ENCODE results near the gene TRAM1L1.

The TRAM1L1 gene

GRCh38 chr4:117084866-117085701, at the start of gene TRAM1L1:
TRAM1L1 (minus strand) TSS chr4:117085576; CDS start chr4:117085393, 183 bp downstream.
- peak; percentile 27 for DNase-seq

GRCh38 chr4:117134386-117134785, 49.0 kb upstream of the TRAM1L1 start:
- DNase-seq, result no peak

- DNase-seq, result no peak
Observed at GRCh38 chr4:117096886-117097285, 11.5 kb upstream of the TRAM1L1 start.

- DNase-seq, result no peak
Observed at GRCh38 chr4:117096462-117096861, 11.1 kb upstream of the TRAM1L1 start.

- DNase-seq, result no peak
Observed at GRCh38 chr4:117093571-117093970, 8.2 kb upstream of the TRAM1L1 start.

GRCh38 chr4:117077760-117078159, 7.6 kb downstream of the TRAM1L1 start:
- no peak for DNase-seq

GRCh38 chr4:117068120-117068519, 17.3 kb downstream of the TRAM1L1 start:
- DNase-seq, result no peak

- DNase-seq, result no peak
Observed at GRCh38 chr4:117063961-117064696, 21.2 kb downstream of the TRAM1L1 start.

GRCh38 chr4:117042962-117043361, 42.4 kb downstream of the TRAM1L1 start:
- DNase-seq, result no peak

Measured in NCI-H1436 (cell line).